ENCODE data around the gene SP7.
A peak's percentile ranks its signal among the peaks of the same experiment; 100 is the strongest.

The SP7 gene

GRCh38 chr12:53330671-53331070, 5.5 kb downstream of the SP7 start:
- in situ Hi-C loops (cut with MboI; ENCODE audit: low pct_unique_long_range_greater_than_20kb, low sequenced_read_pairs, unreplicated experiment): no loop called here

GRCh38 chr12:53328043-53328435, 8.1 kb downstream of the SP7 start:
- in situ Hi-C loops (cut with MboI; ENCODE audit: low pct_unique_long_range_greater_than_20kb, low sequenced_read_pairs, unreplicated experiment): no loop called here
- TF ChIP-seq, protein P1, sequence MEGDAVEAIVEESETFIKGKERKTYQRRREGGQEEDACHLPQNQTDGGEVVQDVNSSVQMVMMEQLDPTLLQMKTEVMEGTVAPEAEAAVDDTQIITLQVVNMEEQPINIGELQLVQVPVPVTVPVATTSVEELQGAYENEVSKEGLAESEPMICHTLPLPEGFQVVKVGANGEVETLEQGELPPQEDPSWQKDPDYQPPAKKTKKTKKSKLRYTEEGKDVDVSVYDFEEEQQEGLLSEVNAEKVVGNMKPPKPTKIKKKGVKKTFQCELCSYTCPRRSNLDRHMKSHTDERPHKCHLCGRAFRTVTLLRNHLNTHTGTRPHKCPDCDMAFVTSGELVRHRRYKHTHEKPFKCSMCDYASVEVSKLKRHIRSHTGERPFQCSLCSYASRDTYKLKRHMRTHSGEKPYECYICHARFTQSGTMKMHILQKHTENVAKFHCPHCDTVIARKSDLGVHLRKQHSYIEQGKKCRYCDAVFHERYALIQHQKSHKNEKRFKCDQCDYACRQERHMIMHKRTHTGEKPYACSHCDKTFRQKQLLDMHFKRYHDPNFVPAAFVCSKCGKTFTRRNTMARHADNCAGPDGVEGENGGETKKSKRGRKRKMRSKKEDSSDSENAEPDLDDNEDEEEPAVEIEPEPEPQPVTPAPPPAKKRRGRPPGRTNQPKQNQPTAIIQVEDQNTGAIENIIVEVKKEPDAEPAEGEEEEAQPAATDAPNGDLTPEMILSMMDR (IDR thresholded peaks at IDR 0.05; ENCODE audit: extremely low read depth, insufficient read depth, missing control alignments): no peak
- no peak for DNase-seq (ENCODE audit: low spot score)

More at GRCh38 chr12:53330671-53331070, 5.5 kb downstream of the SP7 start:
- TF ChIP-seq, protein P1 (IDR thresholded peaks at IDR 0.05; ENCODE audit: extremely low read depth, insufficient read depth, missing control alignments): no peak
- DNase-seq (ENCODE audit: low spot score): no peak

DNA sequence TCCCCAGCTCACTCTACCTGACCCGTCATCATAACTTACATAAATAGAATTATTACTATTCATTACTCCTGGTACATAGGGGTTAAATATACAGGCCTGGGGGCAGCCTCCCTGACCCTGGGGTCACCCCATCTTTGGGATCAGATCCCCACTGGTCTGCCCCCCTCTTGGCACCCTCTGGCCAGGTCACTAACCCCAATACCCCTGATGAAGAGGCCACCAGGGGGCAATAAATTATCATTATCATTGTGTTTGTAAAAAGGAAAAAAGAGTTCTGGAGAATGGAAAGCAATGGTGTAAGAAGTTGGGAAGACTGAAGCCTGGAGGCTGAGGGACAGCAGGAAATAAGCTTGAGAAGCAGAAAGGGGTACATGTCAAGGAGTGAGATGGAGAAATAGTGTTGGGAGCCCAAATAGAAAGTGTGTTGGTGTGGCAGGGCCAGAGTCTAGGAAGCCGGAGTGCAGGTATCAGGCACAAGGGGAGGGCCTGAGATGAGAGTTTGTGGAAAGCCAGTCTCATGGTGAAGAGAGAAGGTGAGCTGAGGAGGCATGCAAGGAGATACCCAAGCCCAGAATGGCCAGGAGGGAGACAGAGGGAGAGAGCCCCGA, 8.6 kb downstream of the SP7 start:
- no peak for DNase-seq (ENCODE audit: low spot score)
- in situ Hi-C loops (cut with MboI; ENCODE audit: low pct_unique_long_range_greater_than_20kb, low sequenced_read_pairs, unreplicated experiment): no loop called here
- TF ChIP-seq, protein P1 (IDR thresholded peaks at IDR 0.05; ENCODE audit: extremely low read depth, insufficient read depth, missing control alignments): peak; percentile 37

DNA sequence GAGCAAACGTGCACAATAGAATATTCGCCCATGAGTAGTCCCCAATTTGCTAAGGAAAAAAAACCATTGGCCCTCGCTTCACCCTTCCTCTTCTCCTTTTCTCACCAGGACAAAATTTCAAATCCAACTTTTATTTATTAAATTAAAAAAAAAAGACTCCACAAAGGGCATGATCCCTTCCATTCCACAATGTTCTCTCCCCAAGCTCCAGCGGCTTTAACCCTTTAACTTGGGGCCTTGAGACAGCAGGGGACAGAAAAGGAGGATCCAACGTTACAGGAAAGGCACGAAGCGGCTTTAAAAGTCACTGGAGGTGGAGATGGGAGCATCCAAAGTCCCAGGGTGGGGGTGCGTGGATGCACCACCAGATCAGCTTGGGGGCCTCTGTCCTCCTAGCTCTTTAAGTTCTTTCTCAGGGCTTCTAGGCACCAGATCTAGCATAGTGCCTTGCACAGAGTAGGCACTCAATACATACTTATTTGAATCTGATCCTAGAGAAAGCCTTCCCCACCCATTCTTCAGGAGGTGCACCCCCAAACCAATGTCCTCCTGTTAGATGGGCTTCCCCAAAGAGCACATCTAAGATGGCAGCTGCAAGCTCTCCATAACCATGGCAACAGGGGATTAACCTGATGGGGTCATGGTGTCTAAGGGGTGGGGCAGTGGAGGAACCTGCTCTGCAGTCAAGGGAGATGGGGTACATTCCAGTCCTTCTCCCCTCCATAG, 9.5 kb downstream of the SP7 start:
- in situ Hi-C loops (cut with MboI; ENCODE audit: low pct_unique_long_range_greater_than_20kb, low sequenced_read_pairs, unreplicated experiment): no loop called here
- no peak for DNase-seq (ENCODE audit: low spot score)
- TF ChIP-seq, protein P1 (IDR thresholded peaks at IDR 0.05; ENCODE audit: extremely low read depth, insufficient read depth, missing control alignments): no peak

- in situ Hi-C loops (cut with MboI; ENCODE audit: low pct_unique_long_range_greater_than_20kb, low sequenced_read_pairs, unreplicated experiment): no loop called here
- peak; percentile 59 for DNase-seq (ENCODE audit: low spot score)
- TF ChIP-seq, protein P1 (IDR thresholded peaks at IDR 0.05; ENCODE audit: extremely low read depth, insufficient read depth, missing control alignments): no peak
Observed at GRCh38 chr12:53325511-53326061, 10.6 kb downstream of the SP7 start.

DNA sequence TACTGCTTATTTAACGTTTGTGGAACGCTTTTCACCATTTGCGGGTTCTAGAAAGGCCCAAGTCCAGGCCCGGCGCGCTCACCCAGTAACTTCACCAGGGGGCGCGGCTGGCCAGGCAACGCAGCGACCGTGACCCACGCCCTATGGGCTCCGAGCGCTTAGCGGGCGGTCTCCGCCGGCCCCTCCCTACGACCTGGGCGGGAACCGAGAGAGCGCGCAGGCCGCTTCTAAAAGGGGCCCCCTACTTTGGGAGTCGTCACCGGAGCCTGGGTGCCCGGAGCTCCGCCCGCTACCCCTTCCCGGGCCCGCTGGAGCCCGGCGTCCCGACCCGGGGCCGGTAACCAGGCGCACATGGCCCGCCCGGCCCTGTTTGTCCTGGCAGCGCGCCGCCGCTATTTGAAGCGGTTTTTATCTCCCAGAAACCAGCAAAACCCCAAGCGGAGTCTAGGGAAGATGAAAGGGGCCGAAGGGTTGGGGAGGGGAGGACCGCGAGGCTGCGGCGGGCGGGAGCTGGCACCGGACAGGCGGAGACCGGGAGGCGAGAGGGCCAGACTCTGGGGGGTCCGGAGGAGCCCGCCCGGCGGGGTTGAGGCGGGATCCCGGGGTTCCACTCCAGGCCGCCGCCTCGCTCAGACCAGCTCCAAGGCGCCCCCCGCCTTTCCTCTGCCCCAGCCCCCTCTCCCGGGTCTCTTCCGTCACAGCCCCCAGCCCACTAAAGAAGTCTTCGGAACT, 11.2 kb downstream of the SP7 start:
- DNase-seq (ENCODE audit: low spot score): peak; percentile 96
- in situ Hi-C loops (cut with MboI; ENCODE audit: low pct_unique_long_range_greater_than_20kb, low sequenced_read_pairs, unreplicated experiment): no loop called here
- TF ChIP-seq, protein P1 (IDR thresholded peaks at IDR 0.05; ENCODE audit: extremely low read depth, insufficient read depth, missing control alignments): peak; percentile 88
